HG03064 (cell line): ENCODE measurements around the gene R3HDM4.
"Not testable (repeated sequence)": the region's sequence is repeated elsewhere in the genome, so short reads cannot be mapped to it uniquely, and the experiment has no call there.

ENCODE experiments used
- ATAC-seq: cut with Tn5 transposase; IDR thresholded peaks from one replicate; pipeline ENCODE4 v1.9.1; 2021; ENCODE audit warnings: low read depth; ENCODE audit not compliant: unreplicated experiment

Gene R3HDM4

GRCh38 chr19:878751-879561 is 34.1 kb downstream of the R3HDM4 start:
- ATAC-seq, result not testable (repeated sequence)

- ATAC-seq, result not testable (repeated sequence)
Observed at GRCh38 chr19:877992-878660, 34.9 kb downstream of the R3HDM4 start.

GRCh38 chr19:876780-877314 is 36.2 kb downstream of the R3HDM4 start:
- ATAC-seq, result no peak

GRCh38 chr19:876089-876488 is 36.9 kb downstream of the R3HDM4 start:
- ATAC-seq, result no peak

DNA sequence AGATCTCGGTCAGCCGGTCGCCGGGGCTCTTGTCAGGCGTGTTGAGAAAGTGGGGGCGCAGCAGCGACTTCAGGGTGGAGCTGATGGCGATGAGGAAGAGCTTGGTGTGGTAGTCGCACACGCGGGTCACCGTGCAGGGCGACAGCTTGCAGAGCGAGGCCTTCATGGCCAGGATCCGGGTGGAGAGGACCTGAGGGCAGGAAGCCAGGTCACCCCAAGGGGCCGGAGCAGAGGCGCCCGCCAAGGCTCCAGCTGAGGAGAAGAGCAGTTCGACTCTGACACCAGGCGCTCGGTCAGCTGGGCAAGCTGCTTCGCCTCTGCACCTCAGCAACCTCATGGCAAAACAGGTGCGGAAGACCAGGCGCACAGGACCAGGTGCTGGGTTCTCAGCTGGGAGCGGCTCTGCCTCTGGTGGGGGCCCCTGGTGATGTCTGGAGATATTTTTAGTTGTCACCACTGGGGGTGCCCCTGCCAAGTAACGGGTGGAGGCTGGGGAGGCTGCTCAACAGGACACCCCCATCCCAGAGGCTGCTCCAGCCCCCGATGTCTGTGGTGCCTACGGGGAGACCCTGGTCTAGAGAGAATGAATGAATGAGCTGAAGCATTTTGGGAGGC is 37.6 kb downstream of the R3HDM4 start:
- no peak for ATAC-seq

DNA sequence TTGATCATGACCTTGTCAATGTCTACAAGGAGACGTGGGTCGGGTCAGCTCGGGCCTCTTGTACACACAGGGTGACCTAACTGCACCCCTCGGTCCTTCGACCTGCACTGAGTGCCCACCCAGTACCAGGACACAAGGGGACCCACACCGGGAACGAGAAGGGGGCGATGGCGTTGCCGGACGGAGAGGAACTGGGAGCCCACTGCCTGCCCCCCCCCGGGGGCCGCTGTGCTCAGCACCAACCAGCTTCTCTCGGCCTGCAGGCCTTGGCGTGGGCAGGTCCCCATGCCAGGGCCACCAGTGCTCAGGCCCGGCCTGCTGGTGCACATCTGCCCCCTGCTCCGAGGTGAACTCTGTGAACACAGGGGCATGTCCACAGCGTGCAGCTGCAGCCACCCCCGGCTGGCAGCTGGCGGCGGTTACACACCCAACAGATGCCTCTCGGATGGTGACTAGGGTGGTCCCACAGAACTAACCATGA is 39.4 kb downstream of the R3HDM4 start:
- no peak for ATAC-seq

DNA sequence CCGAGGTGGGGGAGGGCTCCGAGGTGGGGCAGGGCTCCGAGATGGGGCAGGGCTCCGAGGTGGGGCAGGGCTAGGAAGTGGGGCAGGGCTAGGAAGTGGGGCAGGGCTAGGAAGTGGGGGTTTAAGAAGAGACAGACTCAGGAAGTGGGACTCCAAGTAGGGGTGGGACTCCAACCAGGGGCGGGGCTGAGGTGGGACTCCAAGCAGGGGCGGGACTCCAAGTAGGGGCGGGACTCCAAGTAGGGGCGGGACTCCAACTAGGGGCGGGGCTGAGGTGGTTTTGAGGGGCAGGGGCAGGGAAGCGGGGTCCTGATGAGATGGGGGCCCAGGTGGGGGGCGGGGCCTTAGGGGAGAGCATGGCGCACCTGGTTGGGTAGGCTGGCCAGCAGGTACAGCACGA is 39.9 kb downstream of the R3HDM4 start:
- ATAC-seq, result no peak

DNA sequence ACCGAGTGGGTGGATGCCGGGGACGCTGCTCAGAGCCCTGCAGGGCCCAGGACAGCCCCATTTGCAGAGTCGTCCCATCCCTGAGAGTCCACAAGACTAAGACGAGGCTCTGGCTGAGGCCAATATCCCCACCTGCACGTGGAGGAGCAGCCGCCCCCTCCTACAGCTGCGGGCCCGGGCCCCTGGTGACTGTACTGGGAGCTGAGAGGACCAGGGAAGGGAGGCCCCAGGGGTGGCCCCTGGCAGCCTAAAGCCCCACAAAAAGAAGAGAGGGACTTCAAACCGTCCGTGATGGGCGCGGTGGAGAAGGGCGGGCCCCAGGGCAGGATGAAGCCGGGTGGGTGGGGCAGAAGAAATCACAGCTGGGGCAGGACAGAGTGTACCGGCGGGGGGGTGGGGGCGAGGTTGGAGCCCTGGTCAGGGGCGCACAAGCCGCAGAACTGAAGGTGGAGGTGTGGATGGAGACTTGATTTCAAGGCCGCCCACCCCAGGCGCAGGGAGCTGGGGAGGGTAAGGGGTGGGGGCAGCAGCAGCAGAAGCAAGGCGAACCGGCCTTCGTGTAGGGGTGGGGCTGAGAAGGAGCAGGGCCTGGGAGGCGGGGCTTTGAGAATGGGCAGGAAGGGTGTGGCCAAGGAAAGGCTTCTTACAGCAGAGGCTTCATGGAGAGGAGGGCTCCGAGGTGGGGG is 40.6 kb downstream of the R3HDM4 start:
- ATAC-seq, result no peak

DNA sequence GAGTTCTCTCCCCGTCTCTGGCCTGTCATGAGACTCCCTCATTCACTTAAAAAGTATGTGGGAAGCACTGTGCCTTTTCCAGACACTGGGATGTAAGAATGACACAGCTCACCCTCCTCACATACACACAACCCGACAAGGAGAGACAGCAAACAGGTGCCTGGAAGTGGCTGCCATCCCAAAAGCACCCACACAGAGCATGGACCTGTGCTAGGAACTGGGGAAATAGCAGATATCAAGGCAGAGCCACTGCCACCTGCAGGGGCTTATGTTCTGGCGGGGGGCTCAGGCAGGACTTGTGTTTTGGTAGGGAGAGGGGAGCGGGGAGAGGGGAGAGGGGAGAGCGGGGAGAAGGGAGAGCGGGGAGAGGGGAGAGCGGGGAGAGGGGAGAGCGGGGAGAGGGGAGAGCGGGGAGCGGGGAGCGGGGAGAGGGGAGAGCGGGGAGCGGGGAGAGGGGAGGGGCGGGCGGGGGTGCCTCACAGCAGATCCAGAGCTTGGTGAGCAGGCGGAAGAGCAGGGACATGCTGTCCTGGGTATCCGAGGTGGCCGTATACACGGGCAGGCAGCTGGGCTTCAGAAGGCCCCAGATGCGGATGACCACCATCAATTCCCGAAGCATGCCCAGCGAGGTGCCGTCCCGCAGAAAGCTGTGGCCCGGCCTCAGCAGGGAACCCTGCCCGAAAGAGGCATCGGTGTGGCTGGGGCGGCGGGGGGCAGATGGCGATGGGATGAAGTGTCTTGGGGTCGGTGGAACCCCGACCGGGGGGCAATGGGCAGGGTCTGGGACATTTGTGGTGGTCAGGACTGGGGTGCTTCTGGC is 41.4 kb downstream of the R3HDM4 start:
- no peak for ATAC-seq

DNA sequence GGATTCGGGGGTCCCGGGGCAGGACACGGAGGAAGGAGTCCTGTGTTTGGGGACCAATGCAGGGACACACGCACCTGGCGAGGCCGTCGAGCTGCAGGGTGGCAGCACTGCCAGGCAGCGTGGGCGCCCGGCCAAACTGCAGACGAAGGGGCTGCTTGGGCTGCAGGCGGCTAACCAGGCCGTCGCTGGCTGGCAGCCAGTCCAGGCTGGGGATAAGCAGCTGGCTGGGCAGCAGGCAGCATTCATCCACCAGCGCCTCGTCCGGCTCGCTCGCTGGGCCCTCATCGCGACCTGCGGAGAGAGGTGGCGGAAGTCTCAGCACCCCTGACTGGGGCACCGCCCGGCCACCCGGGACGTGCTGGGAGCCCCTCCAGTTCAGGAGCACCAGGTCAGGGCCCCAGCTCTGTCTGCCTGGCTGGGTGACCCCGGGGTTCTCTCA is 42.0 kb downstream of the R3HDM4 start:
- no peak for ATAC-seq

GRCh38 chr19:870314-870713 is 42.7 kb downstream of the R3HDM4 start:
- ATAC-seq, result no peak

DNA sequence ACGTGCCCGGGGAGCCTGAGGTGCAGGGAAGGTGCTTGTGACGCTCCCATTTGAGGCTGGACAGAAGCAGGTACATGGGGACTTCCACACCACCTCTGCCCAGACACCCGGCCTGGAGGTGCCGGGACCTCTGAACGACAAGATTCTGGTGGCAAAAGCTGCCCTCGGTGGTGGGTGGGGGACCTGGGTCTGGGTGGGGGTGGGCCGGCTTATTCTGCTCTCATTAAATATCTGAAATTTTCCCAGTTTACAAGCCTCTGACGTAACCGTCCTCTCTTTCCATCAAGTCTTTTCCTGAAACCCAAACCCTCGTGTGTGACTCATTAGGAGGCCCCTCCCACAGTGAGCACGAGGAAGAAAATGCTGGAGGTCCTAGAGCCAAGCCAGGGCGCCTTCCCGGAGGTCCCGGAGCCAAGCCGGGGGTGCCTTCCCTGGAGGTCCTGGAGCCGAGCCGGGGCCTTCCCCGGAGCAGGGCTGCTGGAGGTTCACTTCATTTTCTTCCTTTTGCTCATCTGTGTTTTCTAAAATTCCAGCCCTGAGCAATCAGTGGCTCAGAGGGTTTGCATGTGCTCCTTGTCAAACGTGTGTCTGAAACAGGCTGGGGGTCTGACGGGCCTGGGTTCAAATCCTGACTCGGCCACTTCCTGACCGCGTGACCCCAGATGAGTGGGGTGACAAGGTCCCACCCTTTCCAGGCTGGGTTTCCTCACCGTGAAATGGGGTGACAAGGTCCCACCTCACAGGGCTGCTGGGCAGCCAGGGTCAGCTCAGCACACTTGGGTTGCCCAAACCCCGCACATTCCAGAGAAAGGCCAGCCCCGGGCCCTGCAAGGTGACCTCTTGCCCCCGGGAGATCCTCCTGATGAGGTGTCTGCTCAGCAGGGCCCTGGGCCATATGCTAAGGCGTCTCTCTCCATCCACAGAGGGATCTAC is 43.5 kb downstream of the R3HDM4 start:
- ATAC-seq, result no peak

DNA sequence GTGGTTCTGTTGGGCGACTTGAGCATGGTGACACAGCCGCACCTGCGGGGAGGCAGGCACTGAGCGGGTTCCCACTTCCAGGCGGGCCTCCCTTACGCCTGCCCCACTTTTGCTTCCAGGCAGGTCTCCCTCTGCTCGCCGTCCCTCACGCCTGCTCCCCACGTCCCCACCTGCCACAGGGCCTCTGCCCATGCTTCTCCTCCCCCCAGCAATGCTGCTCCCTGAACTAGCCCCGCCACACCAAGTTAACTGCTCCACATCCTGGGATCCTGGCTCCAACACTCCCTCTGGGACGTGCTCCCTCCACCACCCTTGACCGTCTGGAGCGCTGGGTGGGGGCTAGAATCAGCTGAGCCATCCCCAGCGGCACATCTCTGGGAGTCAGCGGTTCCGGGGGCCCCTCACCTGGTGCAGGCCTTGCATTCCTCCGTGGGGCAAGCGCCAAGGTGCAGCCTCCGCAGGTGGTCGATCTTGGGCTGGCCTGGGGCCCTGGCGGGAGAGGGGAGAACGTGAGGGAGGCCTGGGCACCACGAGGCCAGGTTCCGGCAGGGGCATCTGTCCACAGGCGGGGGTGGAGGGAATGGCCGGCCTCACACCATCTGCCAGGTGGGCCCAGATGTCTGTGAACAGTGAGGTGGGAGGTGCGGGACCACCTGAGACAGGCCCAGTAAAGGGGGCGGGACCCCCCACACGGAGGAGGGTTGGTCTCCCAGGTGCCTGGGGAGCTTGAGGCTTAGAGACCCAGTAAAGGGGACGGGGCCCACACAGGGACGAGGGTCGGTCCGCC is 44.4 kb downstream of the R3HDM4 start:
- ATAC-seq, result no peak

- no peak for ATAC-seq
Observed at GRCh38 chr19:867855-868457, 45.1 kb downstream of the R3HDM4 start.

- no peak for ATAC-seq
Observed at GRCh38 chr19:867301-867793, 45.7 kb downstream of the R3HDM4 start.

DNA sequence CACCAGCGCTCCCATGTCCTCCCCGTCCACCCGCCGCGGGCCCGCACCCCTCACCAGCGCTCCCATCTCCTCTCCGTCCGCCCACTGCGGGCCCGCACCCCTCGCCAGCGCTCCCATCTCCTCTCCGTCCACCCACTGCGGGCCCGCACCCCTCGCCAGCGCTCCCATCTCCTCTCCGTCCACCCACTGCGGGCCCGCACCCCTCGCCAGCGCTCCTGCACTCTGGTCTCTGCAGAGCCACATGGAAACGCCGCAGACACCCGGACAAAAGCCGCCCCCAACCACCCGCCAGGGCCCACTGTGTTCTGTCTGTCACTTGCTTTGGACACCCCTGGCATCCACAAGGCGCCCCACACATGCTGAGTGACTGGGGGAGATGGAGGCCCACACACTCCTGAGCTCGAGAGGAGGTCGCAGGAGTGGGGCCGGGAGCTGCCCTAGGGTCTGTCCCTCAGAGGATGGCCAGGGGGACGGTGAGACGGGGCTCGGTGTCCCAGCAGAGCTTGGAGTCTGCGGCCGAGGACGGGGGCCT is 46.2 kb downstream of the R3HDM4 start:
- ATAC-seq, result no peak

GRCh38 chr19:863315-863620 is 49.8 kb downstream of the R3HDM4 start:
- ATAC-seq, result no peak
